GM08714 (cell line): ENCODE data around the gene S100A13.

Source experiments
- H3K4me3 ChIP-seq: fragments of 200-500 bp; sonication (Bioruptor generic); 2 replicates; pipeline ENCODE4 v1.5.1; 2014; ENCODE audit warnings: mild to moderate bottlenecking, low read length, inconsistent platforms
- ZNF274 ChIP-seq: IDR thresholded peaks from 2 replicates; pipeline ENCODE4 v1.6.1; 2012; ENCODE audit warnings: mild to moderate bottlenecking, low read depth, low read length

S100A13 gene

DNA sequence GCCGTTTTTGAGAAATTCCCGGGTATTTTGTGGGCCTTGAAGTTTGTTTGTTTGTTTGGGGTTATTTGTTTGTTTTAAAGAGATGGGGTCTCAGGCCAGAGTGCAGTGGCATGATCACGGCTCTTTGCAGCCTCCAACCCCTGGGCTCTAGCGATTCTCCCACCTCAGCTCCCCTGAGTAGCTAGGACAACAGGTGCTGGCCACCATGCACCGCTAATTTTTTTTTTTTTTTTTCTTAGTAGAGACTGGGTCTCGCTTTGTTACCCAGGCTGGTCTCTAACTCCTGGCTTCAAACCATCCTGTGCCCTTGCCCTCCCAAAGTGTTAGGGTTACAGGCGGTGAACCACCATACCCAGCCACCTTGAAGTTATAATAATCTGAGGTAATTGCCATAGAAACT, 8.6 kb upstream of the S100A13 start:
- no peak overlapping the region; the same call in 1 of the 2 replicates for H3K4me3 ChIP-seq
- TF ChIP-seq ZNF274, result no peak

DNA sequence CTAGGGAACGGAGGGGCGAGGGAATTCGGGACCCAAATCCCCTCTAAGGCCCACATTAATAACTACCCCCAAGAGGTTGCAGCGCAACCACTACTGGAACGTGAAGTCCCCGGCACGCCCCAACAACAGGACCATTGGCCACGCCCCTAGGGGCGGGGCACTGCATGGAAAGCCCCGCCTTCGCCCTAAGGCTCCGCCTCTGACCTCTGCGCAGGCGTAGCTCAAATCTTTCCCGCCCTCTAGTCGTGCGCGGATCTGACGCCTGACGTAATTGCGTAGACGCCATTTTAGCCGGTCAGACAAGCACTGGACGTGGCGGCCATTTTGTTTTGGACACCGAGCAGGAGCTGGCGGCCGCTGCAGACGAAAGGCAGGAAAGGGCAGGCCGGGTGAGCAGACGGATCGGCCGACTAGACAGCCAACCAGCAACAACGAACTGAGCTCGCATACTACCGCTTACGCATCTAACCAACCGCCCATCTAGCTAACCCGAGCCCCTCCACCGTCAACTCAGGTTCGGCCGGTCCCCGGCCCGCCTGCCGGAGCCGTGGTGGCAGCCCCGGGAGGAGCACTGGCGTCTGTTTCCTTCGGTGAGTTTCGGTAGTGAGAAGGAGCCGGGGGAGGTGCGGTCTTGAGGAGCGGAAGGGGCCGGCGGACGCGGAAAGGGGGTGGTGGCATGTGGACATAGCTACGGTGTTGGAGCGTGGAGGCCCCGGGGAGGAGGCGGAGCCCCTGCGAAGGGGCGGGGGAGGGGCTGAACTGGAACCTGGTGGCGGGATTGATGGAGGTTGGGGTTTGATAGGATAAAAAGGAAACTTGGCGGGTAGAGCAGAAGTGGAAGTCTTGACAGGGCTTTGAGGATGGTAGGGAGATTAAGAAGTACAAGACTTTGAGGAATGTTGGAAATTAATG, 6.7 kb upstream of the S100A13 start, which contains the start of gene CHTOP:
TSS of gene CHTOP (plus strand) at position 313 of the 912 bp plus-strand sequence. CDS start 2,523 bp downstream, outside the sequence.
- H3K4me3 ChIP-seq, result peak within 1 kb of the TSS; percentile 74
- TF ChIP-seq ZNF274, result no peak

GRCh38 chr1:153633161-153633753, 6.0 kb upstream of the S100A13 start:
- peak overlapping the region; percentile 6; the same call in 1 of the 2 replicates for H3K4me3 ChIP-seq
- no peak for TF ChIP-seq ZNF274

DNA sequence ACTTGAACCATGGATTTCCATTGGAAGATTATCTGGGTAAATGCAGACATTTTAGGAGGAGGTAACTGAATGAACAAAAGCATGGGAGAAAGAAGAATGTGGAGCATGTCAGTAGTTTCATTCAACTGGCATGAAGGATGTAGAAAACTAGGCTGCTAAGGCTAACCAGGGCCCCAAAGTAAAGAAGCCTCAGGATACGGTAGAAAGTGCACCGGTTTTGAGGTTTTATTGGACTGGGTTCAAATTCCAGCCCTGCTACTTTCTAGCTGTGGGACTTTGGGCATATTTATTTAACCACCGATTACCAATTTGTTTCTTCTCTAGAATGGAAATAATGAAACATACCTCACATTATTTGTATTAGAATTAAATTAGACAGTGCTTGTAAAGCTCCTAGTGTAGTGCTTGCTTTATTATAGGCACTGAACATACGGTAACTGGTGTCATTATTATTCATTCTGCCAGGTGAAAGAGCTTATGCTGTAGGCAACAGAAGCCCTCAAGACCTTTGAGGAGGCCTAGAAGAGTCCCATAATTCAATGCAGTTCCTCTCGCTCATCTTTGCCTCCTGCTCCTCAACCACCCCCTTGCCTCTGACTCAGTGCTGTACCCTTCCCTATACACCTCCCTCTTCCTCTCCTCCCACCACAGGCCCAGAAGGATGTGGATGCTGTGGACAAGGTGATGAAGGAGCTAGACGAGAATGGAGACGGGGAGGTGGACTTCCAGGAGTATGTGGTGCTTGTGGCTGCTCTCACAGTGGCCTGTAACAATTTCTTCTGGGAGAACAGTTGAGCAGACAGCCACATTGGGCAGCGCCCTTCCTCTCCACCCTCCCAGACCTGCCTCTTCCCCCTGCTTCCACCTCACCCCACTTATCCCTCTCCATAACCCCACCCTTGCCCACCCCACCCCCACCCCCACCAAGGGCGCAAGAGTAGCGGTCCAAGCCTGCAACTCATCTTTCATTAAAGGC, 4.0 kb upstream of the S100A13 start:
- TF ChIP-seq ZNF274, result no peak
- no peak overlapping the region for H3K4me3 ChIP-seq

DNA sequence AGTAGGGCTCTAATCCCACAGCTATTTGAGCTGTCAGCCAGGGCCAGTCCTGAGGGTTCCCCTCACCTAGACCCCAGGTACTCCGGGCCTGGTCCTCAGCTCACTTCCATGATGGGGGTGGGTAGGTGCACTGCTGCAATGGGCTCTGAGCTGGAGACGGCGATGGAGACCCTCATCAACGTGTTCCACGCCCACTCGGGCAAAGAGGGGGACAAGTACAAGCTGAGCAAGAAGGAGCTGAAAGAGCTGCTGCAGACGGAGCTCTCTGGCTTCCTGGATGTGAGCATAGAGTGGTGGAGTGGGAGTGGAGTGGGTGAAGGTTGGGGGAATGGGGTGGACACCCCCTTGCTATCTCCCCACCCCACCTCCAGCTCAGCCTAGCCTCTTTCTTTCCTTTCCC, 3.1 kb upstream of the S100A13 start:
- no peak overlapping the region for H3K4me3 ChIP-seq
- TF ChIP-seq ZNF274, result no peak

DNA sequence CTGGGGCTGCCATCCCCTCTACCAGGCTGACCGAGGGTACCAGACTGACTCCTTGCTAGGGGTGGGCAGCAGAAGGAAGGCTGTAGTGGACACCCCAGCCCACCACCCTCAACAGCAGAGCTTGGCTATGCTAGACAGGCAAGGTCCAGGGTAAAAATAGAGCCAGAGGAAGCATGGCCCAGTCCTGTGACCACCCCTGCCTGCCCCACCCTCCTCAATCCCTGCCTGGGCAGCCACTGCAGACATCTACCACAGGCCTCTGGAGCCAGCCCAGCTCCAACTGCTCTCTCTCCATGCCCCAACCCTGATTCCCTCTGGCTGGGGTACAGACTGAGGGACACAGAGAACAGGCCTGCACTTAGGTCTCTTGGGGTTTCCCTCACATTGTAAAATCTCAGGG, 2.7 kb upstream of the S100A13 start:
- TF ChIP-seq ZNF274, result no peak
- no peak overlapping the region for H3K4me3 ChIP-seq

DNA sequence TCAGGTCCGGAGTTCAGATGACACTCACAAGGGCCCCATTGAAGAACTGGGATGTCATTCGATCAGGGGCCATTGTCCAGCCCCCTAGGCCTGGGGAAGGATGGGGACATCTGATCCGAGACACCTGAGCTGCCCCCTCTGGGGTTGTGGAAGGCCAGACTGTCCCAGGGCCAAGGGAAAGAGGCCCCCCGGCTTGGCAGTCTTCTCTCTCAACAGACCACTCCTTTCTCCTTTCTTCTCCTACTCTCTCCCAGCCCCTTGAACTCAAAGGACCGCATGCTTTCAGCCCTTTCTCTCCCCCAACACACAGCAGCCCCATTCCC, 2.0 kb upstream of the S100A13 start:
- no peak for TF ChIP-seq ZNF274
- H3K4me3 ChIP-seq, result no peak overlapping the region

GRCh38 chr1:153628638-153629342, 1.5 kb upstream of the S100A13 start:
- TF ChIP-seq ZNF274, result no peak
- H3K4me3 ChIP-seq, result no peak overlapping the region

GRCh38 chr1:153627715-153628626, 666 bp upstream of the S100A13 start, which contains the start of gene S100A1:
S100A1 (plus strand) TSS chr1:153628434; CDS start chr1:153630522, 2,088 bp downstream.
- H3K4me3 ChIP-seq, result no peak within 1 kb of the TSS
- no peak for TF ChIP-seq ZNF274

DNA sequence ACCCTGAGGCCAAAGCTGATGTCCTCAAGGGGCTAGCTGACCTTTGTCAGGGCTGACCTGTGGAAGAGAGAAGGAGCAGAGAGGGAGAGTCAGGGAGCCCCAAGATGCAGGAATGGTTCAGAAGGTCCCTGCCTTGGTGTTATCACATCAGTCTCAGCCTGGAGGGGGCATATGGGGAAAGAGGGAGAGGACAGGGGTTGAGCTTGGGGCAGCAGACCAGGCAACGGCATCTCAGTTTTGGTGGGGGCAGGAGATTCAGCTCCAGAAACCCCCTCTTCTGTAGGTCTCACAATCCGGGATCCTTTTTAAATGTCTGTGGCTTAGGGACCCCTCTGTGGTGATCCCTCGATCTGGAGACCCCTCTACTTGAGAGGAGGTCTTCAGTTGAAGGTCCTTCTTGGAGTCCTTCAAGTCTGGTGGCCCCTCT, 815 bp downstream of the S100A13 start:
- TF ChIP-seq ZNF274, result no peak
- no peak overlapping the region for H3K4me3 ChIP-seq

DNA sequence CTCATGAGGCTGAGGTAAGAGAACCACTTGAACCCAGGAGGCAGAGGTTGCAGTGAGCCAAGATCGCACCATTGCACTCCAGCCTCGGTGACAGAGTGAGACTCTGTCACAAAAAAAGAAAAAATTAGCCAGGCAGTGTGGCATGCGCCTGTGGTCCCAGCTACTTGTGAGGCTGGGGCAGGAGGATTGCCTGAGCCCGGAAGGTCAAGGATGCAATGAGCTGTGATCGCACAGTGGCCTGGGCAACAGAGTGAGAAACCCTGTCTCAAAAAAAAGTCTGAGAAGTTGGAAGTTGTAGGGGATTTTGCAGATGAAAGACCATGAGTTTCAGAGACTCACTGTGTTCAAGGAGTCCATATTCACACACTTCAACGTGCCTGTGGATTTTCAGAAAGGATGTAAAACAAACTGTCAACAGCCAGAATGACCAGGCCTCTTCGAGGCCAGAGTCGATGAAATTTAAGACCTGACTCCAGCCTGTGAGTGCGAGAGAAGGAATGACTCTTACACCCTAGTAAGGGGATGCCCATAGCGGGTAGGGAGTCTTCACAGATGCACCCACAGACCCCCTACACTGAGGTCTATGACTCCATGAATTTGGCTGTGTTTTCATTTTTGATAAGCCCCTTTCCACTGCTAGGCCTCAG, 2.2 kb downstream of the S100A13 start:
- no peak for TF ChIP-seq ZNF274
- no peak overlapping the region for H3K4me3 ChIP-seq

DNA sequence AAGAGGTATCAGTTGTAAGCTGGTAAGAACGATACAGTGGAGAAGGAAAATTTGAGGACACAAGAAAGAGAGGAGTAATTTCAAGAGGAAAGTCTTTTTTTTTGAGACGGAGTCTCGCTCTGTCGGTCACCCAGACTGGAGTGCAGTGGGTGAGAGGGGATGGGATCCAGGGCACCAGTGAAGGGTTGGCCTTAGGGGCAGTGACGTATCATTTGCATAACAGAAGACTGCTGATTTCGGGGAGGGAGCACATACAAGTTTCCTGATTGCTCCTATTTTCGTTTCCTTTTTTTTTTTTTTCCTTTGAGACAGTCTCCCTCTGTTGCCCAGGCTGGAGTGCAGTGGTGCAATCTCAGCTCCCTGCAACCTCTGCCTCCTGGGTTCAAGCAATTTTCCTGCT, 4.2 kb downstream of the S100A13 start:
- no peak for TF ChIP-seq ZNF274
- H3K4me3 ChIP-seq, result no peak overlapping the region
